Activated naive CD8-positive, alpha-beta T cell treated with anti-CD3 and anti-CD28 coated beads, Interleukin-2, amount 50 U/mL, for 24 hours (primary cell): ENCODE results near the gene DBX2.
"Not testable (repeated sequence)": the region's sequence is repeated elsewhere in the genome, so short reads cannot be mapped to it uniquely, and the experiment has no call there.

Experiments used
- ATAC-seq: fragments of 150-1000 bp; cut with Tn5 transposase; one replicate; pipeline ENCODE4 v1.10.0; 2021
- DNase-seq: peaks from one replicate; pipeline ENCODE4 v3.0.0; 2021
- H3K27ac Mint-ChIP-seq: one replicate; pipeline ENCODE4 v1.8.0; 2021; ENCODE audit warnings: mild to moderate bottlenecking, mixed read lengths
- H3K27me3 Mint-ChIP-seq: one replicate; pipeline ENCODE4 v1.8.0; 2021; ENCODE audit warnings: mixed read lengths
- H3K36me3 Mint-ChIP-seq: one replicate; pipeline ENCODE4 v1.8.0; 2021; ENCODE audit warnings: low read depth, mixed read lengths
- H3K4me1 Mint-ChIP-seq: one replicate; pipeline ENCODE4 v1.8.0; 2021; ENCODE audit warnings: mixed read lengths
- H3K4me3 Mint-ChIP-seq: one replicate; pipeline ENCODE4 v1.8.0; 2021; ENCODE audit warnings: mild to moderate bottlenecking, moderate library complexity, mixed read lengths
- H3K9me3 Mint-ChIP-seq: one replicate; pipeline ENCODE4 v1.8.0; 2021; ENCODE audit warnings: mixed read lengths

Gene DBX2

DNA sequence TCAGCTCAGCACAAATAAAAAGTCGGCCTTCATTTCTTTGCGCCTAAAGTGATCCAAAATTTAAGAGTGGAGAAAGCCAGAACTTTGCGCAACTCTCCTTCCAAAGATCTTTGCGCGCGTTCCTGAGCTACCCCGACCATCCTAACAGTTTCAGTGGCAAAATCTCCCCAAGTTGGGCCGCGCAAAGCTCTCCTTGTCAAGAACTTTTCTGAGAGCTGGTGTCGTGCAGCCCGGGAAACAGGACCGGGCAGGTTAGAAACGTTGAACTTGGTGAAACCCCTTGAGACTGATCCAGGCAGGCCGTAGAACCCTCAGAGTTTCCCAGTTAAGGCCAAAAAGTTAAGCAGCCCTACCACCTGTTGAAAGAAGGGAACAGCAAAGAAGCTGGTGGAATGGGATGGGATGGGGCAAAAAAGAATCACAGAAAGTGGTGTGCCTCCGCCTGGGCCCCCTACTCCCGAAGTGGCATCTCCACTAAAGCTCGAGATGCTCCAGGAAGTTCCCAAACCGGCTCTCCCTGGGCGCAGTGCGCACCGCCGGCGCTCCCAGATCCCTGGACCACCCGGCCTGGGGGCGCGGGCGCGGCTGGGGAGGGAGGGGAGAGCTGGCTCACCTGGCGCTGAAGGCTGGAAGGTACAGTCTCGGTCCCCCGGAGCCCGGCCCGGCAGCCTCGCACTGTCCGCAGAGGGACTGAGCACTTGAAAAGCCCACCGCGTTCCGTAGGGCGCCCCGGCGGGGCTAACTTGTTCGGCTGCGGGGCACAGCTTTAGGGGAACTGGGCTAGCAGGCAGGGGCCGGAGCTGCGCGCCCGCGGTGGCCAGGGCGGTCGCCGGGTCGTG, 768 bp downstream of the DBX2 start:
- peak; percentile 33 for ATAC-seq
- no peak for DNase-seq
- H3K27me3 Mint-ChIP-seq: peaks cover 65% of the 10 kb centered on the region

DNA sequence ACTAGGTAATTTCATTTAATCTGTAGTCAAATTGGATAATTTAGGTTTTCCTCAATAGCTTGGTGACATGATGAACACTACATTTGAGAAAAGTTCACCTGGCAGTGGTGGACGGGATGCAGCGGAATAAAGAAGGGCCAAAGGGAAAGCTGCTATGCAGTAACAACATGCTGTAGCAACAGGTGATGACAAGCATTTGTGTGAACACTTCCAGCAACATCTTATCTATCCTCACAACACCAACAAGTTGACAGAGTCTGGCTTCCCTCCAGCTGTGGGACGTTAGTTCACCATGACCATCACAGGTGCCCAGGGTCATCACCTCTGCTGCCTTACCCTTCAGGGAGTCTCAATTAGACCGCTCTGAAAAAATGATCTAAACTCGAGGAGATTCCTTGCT, 8.3 kb downstream of the DBX2 start:
- Mint-ChIP-seq H3K4me3 (no peak overlapping the region), H3K36me3 (no peaks in the 10 kb centered on the region), H3K27me3 (peaks cover 32% of the 10 kb centered on the region), H3K4me1 (no peaks in the 10 kb centered on the region), H3K27ac (no peak overlapping the region), H3K9me3 (no peaks in the 10 kb centered on the region)
- DNase-seq: no peak
- no peak for ATAC-seq

More for the DNA sequence above, 768 bp downstream of the DBX2 start:
- Mint-ChIP-seq H3K4me3 (no peak overlapping the region), H3K27ac (no peak overlapping the region), H3K9me3 (no peaks in the 10 kb centered on the region), H3K36me3 (no peaks in the 10 kb centered on the region), H3K4me1 (peaks cover 2% of the 10 kb centered on the region)

DNA sequence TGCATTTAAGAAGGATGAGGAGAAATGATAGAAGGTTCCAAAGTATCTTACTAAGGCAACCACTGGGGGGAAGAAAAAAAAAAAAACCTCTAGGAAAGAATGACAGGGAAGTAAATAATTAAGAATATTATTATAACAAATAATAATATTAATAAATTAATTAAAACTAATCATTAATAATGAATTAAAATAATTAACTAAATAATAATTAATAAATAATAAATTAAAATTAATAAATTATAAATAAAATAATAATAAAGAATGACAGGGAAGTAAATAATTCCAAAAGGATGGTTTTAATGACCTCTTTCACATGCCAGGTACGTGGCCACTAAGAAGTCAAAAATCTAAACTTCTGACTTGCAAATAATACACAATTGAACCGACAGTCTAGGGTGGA, 9.9 kb downstream of the DBX2 start:
- H3K9me3 Mint-ChIP-seq: no peaks in the 10 kb centered on the region
- DNase-seq (no peak), ATAC-seq (no peak)
- no peaks in the 10 kb centered on the region for H3K4me1 Mint-ChIP-seq
- no peaks in the 10 kb centered on the region for H3K36me3 Mint-ChIP-seq
- H3K27ac Mint-ChIP-seq: no peak overlapping the region
- H3K4me3 Mint-ChIP-seq: no peak overlapping the region
- peaks cover 21% of the 10 kb centered on the region for H3K27me3 Mint-ChIP-seq

DNA sequence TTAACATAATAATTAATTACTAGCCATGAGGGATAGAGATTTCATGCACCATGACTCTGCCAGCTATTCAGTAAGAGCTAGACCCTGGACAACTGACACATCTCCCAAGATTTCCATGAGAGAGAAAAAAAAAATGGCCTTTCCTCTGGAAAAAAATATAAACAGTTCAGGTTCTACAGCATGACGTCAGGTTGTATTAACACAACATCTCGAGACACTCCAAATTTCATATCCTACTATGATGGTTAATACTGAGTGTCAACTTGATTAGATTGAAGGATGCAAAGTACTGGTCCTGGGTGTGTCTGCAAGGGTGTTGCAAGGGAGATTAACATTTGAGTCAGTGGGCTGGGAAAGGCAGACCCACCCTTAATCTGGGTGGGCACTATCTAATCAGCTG, 11.1 kb downstream of the DBX2 start:
- peaks cover 18% of the 10 kb centered on the region for H3K27me3 Mint-ChIP-seq

DNA sequence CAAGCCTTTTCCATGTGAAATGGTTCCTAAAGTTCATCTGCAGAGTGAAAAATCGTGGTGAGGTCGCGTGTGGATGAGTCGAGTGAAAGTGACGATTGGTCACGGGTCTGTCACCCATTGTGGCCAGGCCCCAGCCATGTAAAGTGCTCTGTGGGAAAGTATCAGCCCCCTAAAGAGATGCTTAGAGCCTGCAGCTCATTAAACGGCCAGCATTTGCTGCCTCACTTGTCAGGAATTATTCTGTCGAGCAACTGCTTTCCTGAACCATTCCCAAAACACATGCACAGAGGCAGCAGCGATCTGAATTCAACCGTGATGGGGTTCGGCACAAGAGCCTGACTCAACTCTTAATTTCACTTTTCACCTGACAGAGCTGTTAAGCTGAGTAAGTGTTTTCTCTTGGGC, 16.0 kb downstream of the DBX2 start:
- no peaks in the 10 kb centered on the region for H3K36me3 Mint-ChIP-seq
- H3K9me3 Mint-ChIP-seq: no peaks in the 10 kb centered on the region
- H3K4me3 Mint-ChIP-seq: no peak overlapping the region
- ATAC-seq: no peak
- DNase-seq: no peak
- no peaks in the 10 kb centered on the region for H3K4me1 Mint-ChIP-seq
- no peak overlapping the region for H3K27ac Mint-ChIP-seq
- peaks cover 12% of the 10 kb centered on the region for H3K27me3 Mint-ChIP-seq

More for the DNA sequence above, 11.1 kb downstream of the DBX2 start:
- Mint-ChIP-seq H3K4me3 (no peak overlapping the region), H3K4me1 (no peaks in the 10 kb centered on the region), H3K9me3 (no peaks in the 10 kb centered on the region), H3K27ac (no peak overlapping the region), H3K36me3 (no peaks in the 10 kb centered on the region)
- no peak for ATAC-seq
- DNase-seq: no peak

DNA sequence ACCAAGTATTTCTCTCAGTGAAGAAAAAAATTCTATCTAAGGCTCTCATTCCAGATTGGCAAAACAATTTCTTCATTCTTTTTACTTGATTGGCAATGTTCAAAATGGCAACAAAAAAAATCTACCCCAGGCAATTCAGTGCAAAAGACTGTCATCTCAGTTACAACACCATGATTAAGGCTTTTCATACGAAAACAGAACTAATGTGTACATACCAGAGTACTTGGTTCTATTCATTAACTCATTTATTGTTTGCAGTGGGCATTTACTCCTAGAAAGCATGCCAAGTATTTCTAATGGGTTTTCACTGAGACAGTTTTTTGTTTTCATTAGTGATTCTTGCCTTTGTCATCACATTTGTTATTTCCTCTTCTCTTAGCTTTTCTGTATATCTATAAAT, 33.0 kb downstream of the DBX2 start:
- H3K27ac Mint-ChIP-seq: no peak overlapping the region
- ATAC-seq (no peak), DNase-seq (no peak)
- H3K4me3 Mint-ChIP-seq: no peak overlapping the region
- H3K4me1 Mint-ChIP-seq: no peaks in the 10 kb centered on the region
- peaks cover 3% of the 10 kb centered on the region for H3K27me3 Mint-ChIP-seq
- peaks cover 18% of the 10 kb centered on the region for H3K9me3 Mint-ChIP-seq
- H3K36me3 Mint-ChIP-seq: no peaks in the 10 kb centered on the region

DNA sequence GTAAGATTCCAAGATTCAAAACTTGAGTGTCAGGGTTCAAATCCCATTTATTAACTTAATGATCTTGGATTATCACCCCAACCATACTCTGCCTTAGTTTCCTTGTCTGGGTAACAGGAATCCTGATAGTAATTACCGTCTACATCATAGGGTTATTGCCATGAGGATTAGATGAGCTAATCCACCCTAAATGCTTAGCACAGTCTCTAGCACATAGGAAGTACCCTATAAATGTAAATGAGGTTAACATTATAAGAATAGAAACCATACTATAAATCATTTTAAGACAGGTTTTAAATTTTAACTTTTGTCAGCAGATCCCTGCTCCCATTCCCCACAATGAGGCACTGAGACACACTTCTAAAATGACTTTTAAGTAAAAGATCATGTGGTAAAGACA, 36.5 kb downstream of the DBX2 start:
- Mint-ChIP-seq H3K36me3 (no peaks in the 10 kb centered on the region), H3K9me3 (peaks cover 9% of the 10 kb centered on the region), H3K27ac (no peak overlapping the region), H3K4me3 (no peak overlapping the region), H3K27me3 (peaks cover 5% of the 10 kb centered on the region), H3K4me1 (no peaks in the 10 kb centered on the region)
- ATAC-seq (no peak), DNase-seq (no peak)

DNA sequence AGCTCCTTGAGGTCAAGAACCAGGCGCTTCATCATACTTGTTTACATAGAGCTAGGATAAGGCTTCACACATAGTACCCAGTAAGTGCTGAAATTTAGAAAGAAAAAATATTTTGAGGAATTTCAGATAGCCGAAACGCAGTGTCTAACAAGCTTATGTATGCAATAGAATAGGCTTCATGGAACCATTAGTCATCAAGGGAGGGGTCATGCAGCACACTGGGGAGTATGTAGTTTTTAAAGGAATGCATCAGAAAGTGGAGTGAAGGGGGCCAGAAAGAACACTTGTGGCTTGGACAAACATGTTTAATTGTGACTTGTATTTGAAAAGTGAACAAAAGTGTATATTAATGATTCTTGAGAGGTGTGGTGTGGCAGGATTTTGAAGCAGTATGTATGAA, 38.1 kb downstream of the DBX2 start:
- Mint-ChIP-seq H3K9me3 (no peaks in the 10 kb centered on the region), H3K27me3 (peaks cover 7% of the 10 kb centered on the region), H3K4me1 (no peaks in the 10 kb centered on the region), H3K27ac (no peak overlapping the region), H3K4me3 (no peak overlapping the region), H3K36me3 (no peaks in the 10 kb centered on the region)
- ATAC-seq (no peak), DNase-seq (no peak)

DNA sequence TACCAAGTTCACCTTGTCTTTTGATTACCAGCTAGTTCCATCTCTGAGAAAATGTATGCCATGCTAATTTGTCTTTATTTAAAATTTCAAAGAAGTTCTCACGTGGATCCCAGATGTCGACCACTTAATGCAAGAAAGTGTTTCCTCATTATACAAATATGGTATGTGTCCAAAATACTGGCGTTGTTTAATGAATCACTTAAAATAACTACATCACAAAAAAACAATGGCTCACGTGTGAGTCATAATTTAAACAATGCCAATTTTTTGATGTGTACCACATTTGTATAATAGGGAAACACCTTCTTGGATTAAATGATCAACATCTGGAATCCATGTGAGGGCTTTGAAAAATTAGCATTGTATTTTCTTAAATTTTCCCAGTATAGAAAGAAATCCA, 40.8 kb downstream of the DBX2 start:
- Mint-ChIP-seq H3K27ac (no peak overlapping the region), H3K9me3 (no peaks in the 10 kb centered on the region), H3K36me3 (no peaks in the 10 kb centered on the region), H3K4me3 (no peak overlapping the region), H3K4me1 (no peaks in the 10 kb centered on the region), H3K27me3 (peaks cover 7% of the 10 kb centered on the region)
- DNase-seq (no peak), ATAC-seq (no peak)

DNA sequence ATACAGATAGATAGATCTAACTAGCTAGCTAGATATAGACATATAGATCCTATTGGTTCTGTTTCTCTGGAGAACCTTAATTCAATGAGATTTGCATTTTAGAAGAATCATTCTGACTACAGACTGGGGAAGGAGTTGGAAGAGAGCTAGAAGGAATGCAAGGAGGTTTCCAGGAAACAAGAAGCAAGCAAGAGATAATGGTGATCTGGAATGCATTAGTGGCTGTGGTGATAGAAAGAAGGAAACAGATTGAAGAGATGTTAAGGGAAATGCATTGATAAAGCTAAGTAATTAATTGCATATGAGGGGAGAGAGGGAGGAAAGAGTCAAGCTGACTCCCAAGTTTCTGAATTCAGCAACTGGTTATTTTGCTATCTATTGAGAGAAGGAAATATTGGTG, 42.7 kb downstream of the DBX2 start:
- ATAC-seq: no peak
- Mint-ChIP-seq H3K27ac (no peak overlapping the region), H3K27me3 (peaks cover 4% of the 10 kb centered on the region), H3K36me3 (no peaks in the 10 kb centered on the region), H3K4me1 (no peaks in the 10 kb centered on the region), H3K4me3 (no peak overlapping the region), H3K9me3 (no peaks in the 10 kb centered on the region)
- no peak for DNase-seq

DNA sequence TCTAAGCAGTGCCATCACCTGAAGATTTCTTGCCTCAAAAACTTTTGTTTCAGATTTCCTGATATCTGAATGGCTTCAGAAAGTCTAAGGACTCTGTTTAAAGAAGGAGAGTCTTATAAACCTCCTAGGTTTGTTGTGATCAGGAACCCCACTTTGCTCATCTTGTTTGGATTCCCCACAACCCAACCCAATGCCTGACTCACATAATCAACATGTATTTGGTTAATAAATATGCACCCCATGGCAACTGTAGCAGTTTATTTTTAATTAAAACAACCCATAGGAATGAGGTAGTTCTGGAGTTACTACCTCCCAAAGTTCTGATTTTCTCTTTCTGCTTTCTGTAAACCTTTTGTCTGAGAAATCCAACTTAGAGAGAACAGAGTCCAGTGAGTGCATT, 51.5 kb downstream of the DBX2 start:
- ATAC-seq (no peak), DNase-seq (no peak)
- Mint-ChIP-seq H3K9me3 (no peaks in the 10 kb centered on the region), H3K27me3 (no peaks in the 10 kb centered on the region), H3K4me3 (no peak overlapping the region), H3K4me1 (no peaks in the 10 kb centered on the region), H3K36me3 (no peaks in the 10 kb centered on the region), H3K27ac (no peak overlapping the region)

DNA sequence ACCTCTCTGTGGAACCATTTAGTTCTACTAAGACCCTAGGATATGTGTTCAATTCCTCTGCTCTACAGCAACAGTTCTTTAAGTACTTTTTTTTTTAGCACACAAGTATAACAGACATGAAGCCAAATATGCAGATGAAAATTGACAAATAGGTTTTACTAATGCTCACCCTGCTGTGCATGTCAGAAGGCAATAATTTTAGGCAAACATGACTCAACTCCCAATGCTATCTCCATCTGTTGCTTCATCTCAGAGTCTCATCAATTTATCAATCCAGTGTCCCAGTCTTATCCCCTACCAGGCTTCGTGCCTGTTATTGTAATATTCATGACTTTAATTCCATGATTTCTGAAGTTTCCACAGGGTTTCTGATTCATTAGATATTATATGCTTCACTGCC, 57.7 kb downstream of the DBX2 start:
- Mint-ChIP-seq H3K27me3 (no peaks in the 10 kb centered on the region), H3K9me3 (no peaks in the 10 kb centered on the region), H3K36me3 (no peaks in the 10 kb centered on the region), H3K4me3 (no peak overlapping the region), H3K4me1 (no peaks in the 10 kb centered on the region), H3K27ac (no peak overlapping the region)
- ATAC-seq (no peak), DNase-seq (no peak)

DNA sequence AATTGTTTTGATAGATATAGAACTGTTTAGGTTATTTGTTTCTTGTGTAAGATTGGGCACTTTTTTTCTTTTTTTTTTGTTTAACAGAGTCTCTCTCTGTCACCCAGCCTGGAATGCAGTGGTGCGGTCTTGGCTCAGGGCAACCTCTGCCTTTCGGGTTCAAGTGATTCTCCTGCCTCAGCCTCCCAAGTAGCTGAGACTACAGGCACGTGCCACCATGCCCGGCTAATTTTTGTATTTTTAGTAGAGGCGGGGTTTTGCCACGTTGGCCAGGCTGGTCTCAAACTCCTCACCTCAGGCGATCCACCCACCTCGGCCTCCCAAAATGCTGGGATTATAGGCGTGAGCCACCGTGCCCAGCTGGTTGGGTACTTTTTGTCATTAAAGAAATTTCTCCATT, 66.0 kb downstream of the DBX2 start:
- not testable (repeated sequence) for H3K9me3 Mint-ChIP-seq, H3K4me3 Mint-ChIP-seq, H3K27me3 Mint-ChIP-seq, ATAC-seq, DNase-seq, H3K27ac Mint-ChIP-seq, H3K4me1 Mint-ChIP-seq, H3K36me3 Mint-ChIP-seq

DNA sequence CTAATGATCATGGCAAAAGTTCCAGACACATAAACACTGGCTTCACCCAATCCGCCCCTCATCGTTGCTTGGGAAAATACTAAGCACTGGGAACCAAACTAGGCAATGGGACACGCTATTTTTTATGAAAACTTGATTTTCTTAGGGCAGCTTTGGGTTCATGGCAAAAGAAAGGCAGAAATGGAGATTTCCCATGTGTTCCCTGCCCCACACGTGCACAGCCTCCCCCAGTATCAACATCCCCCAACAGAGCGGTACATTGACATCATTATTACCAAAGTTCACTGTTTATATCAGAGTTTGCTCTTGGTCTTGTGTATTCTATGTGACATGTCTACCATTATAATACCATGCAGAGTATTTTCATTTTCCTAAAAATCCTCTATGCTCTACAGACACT, 71.0 kb downstream of the DBX2 start:
- H3K27me3 Mint-ChIP-seq: peaks cover 1% of the 10 kb centered on the region

DNA sequence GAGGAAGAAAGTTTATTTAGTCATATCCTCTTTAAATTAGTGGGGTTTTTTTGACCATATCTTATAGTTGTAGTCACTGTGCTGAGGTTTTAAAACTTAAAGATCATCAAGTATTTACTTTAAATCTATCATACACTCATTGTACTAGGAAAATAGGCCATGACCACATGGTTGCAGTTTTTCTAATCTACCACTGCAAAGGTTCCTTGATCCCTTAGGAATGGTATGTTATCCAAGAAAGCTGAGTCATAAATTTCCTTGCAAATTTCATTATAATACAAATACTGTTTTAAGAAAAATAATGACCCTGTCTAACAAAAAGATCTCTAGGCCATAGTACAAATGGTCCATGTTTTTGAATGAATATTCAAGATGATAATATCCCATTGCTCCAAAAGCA, 74.7 kb downstream of the DBX2 start:
- Mint-ChIP-seq H3K9me3 (no peaks in the 10 kb centered on the region), H3K4me3 (no peak overlapping the region), H3K27ac (no peak overlapping the region), H3K27me3 (no peaks in the 10 kb centered on the region), H3K4me1 (no peaks in the 10 kb centered on the region), H3K36me3 (no peaks in the 10 kb centered on the region)
- DNase-seq (no peak), ATAC-seq (no peak)

More for the DNA sequence above, 71.0 kb downstream of the DBX2 start:
- no peak for ATAC-seq
- no peaks in the 10 kb centered on the region for H3K9me3 Mint-ChIP-seq
- H3K36me3 Mint-ChIP-seq: no peaks in the 10 kb centered on the region
- H3K4me1 Mint-ChIP-seq: no peaks in the 10 kb centered on the region
- no peak for DNase-seq
- H3K4me3 Mint-ChIP-seq: no peak overlapping the region
- H3K27ac Mint-ChIP-seq: no peak overlapping the region
